ENCODE measurements around the gene TRIM2.

- TF ChIP-seq, protein P1, sequence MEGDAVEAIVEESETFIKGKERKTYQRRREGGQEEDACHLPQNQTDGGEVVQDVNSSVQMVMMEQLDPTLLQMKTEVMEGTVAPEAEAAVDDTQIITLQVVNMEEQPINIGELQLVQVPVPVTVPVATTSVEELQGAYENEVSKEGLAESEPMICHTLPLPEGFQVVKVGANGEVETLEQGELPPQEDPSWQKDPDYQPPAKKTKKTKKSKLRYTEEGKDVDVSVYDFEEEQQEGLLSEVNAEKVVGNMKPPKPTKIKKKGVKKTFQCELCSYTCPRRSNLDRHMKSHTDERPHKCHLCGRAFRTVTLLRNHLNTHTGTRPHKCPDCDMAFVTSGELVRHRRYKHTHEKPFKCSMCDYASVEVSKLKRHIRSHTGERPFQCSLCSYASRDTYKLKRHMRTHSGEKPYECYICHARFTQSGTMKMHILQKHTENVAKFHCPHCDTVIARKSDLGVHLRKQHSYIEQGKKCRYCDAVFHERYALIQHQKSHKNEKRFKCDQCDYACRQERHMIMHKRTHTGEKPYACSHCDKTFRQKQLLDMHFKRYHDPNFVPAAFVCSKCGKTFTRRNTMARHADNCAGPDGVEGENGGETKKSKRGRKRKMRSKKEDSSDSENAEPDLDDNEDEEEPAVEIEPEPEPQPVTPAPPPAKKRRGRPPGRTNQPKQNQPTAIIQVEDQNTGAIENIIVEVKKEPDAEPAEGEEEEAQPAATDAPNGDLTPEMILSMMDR (IDR thresholded peaks at IDR 0.05), result no peak
- TF ChIP-seq NRF1 (IDR thresholded peaks at IDR 0.05; ENCODE audit: low read depth, low read length) (no peak), EZH2phosphoT487 (IDR thresholded peaks at IDR 0.05; ENCODE audit: borderline replicate concordance, low read depth) (no peak), TCF12 (IDR thresholded peaks at IDR 0.05) (no peak), RAD21 (IDR thresholded peaks at IDR 0.05; ENCODE audit: low read length) (no peak), MEF2A (IDR thresholded peaks at IDR 0.05; ENCODE audit: borderline replicate concordance, low read depth) (no peak), RFX5 (IDR thresholded peaks at IDR 0.05; ENCODE audit: low read length) (no peak), POLR2AphosphoS5 (IDR thresholded peaks at IDR 0.05; ENCODE audit: low read depth, low read length) (no peak), EP300 (IDR thresholded peaks at IDR 0.05; ENCODE audit: borderline replicate concordance in 1 of 2, low read depth in 1 of 2, low read length in 1 of 2) (no peak)
- TF ChIP-seq, protein P2, sequence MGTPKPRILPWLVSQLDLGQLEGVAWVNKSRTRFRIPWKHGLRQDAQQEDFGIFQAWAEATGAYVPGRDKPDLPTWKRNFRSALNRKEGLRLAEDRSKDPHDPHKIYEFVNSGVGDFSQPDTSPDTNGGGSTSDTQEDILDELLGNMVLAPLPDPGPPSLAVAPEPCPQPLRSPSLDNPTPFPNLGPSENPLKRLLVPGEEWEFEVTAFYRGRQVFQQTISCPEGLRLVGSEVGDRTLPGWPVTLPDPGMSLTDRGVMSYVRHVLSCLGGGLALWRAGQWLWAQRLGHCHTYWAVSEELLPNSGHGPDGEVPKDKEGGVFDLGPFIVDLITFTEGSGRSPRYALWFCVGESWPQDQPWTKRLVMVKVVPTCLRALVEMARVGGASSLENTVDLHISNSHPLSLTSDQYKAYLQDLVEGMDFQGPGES (IDR thresholded peaks at IDR 0.05; ENCODE audit: low read depth, low read length), result no peak
- TF ChIP-seq, protein P3, sequence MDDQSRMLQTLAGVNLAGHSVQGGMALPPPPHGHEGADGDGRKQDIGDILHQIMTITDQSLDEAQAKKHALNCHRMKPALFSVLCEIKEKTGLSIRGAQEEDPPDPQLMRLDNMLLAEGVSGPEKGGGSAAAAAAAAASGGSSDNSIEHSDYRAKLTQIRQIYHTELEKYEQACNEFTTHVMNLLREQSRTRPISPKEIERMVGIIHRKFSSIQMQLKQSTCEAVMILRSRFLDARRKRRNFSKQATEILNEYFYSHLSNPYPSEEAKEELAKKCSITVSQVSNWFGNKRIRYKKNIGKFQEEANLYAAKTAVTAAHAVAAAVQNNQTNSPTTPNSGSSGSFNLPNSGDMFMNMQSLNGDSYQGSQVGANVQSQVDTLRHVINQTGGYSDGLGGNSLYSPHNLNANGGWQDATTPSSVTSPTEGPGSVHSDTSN (IDR thresholded peaks at IDR 0.05), result no peak
These were observed 42.3 kb downstream of the TRIM2 start for GRCh38 chr4:153246446-153247115.
